Kidney epithelial cell (primary cell): ENCODE results near the gene ME1. TPM values are rescaled to one million over a fixed set of nuclear protein-coding genes. Genes with fewer than 3 reads are reported as not detected.
"Not testable (repeated sequence)": the region's sequence is repeated elsewhere in the genome, so short reads cannot be mapped to it uniquely, and the experiment has no call there.

Experiments
- DNase-seq: peaks from one replicate; pipeline ENCODE4 v3.0.0-alpha.2; 2010; ENCODE audit warnings: low read depth
- H3K27me3 ChIP-seq: 2 replicates; pipeline ENCODE4 v1.6.0; 2011; ENCODE audit warnings: low read length; ENCODE audit not compliant: control insufficient read depth, insufficient read depth
- H3K36me3 ChIP-seq: 2 replicates; pipeline ENCODE4 v1.5.1; 2011; ENCODE audit warnings: low read length; ENCODE audit not compliant: control insufficient read depth, insufficient read depth
- H3K4me3 ChIP-seq: 2 replicates; pipeline ENCODE4 v1.5.1; 2011; ENCODE audit warnings: low read depth, mild to moderate bottlenecking, control low read depth, low read length
- CTCF ChIP-seq: IDR thresholded peaks from 2 replicates; pipeline ENCODE4 v1.5.1; 2011; ENCODE audit warnings: mild to moderate bottlenecking, moderate library complexity, low read length, control low read depth, inconsistent platforms; ENCODE audit not compliant: insufficient read depth, poor library complexity, severe bottlenecking
- total RNA-seq: library from RNA; depleted of rRNA; stranded (reverse); fragments of >200 nt; gene quantifications from 2 replicates; pipeline ENCODE4 v1.2.3, GENCODE V29; 2015

The ME1 gene
- total RNA-seq, 1 donor from 2014 or later, result 13.8 TPM

GRCh38 chr6:83260577-83260976 is 170.3 kb downstream of the ME1 start:
- Histone ChIP-seq H3K4me3 (no peak overlapping the region), H3K36me3 (no peaks in the 10 kb centered on the region), H3K27me3 (no peaks in the 10 kb centered on the region)
- no peak for TF ChIP-seq CTCF
- DNase-seq, result no peak

- H3K4me3 ChIP-seq, result no peak overlapping the region
- DNase-seq, result no peak
- H3K27me3 ChIP-seq, result no peaks in the 10 kb centered on the region
- TF ChIP-seq CTCF, result no peak
- H3K36me3 ChIP-seq, result no peaks in the 10 kb centered on the region
Measured at GRCh38 chr6:83258517-83258916, 172.3 kb downstream of the ME1 start.

- TF ChIP-seq CTCF, result no peak
- H3K36me3 ChIP-seq, result no peaks in the 10 kb centered on the region
Measured at GRCh38 chr6:83257791-83258190, 173.1 kb downstream of the ME1 start.

GRCh38 chr6:83256719-83257118 is 174.1 kb downstream of the ME1 start:
- not testable (repeated sequence) for DNase-seq, H3K36me3 ChIP-seq, H3K27me3 ChIP-seq, H3K4me3 ChIP-seq

More at GRCh38 chr6:83257791-83258190, 173.1 kb downstream of the ME1 start:
- H3K27me3 ChIP-seq, result no peaks in the 10 kb centered on the region
- no peak overlapping the region for H3K4me3 ChIP-seq
- no peak for DNase-seq

GRCh38 chr6:83252719-83253118 is 178.1 kb downstream of the ME1 start:
- Histone ChIP-seq H3K36me3 (no peaks in the 10 kb centered on the region), H3K27me3 (no peaks in the 10 kb centered on the region), H3K4me3 (no peak overlapping the region)
- DNase-seq, result peak; percentile 21
- no peak for TF ChIP-seq CTCF

GRCh38 chr6:83250235-83250634 is 180.6 kb downstream of the ME1 start:
- Histone ChIP-seq H3K27me3 (no peaks in the 10 kb centered on the region), H3K36me3 (no peaks in the 10 kb centered on the region), H3K4me3 (no peak overlapping the region)
- TF ChIP-seq CTCF, result no peak
- DNase-seq, result no peak
